HG03066 (cell line): ENCODE results near the gene S1PR4.
"Not testable (repeated sequence)": the region's sequence is repeated elsewhere in the genome, so short reads cannot be mapped to it uniquely, and the experiment has no call there.

Source experiments
- ATAC-seq: cut with Tn5 transposase; IDR thresholded peaks from one replicate; pipeline ENCODE4 v1.9.1; 2021; ENCODE audit warnings: low read depth; ENCODE audit not compliant: unreplicated experiment

Gene S1PR4

GRCh38 chr19:3192684-3193083 lies 14.1 kb downstream of the S1PR4 start:
- no peak for ATAC-seq

DNA sequence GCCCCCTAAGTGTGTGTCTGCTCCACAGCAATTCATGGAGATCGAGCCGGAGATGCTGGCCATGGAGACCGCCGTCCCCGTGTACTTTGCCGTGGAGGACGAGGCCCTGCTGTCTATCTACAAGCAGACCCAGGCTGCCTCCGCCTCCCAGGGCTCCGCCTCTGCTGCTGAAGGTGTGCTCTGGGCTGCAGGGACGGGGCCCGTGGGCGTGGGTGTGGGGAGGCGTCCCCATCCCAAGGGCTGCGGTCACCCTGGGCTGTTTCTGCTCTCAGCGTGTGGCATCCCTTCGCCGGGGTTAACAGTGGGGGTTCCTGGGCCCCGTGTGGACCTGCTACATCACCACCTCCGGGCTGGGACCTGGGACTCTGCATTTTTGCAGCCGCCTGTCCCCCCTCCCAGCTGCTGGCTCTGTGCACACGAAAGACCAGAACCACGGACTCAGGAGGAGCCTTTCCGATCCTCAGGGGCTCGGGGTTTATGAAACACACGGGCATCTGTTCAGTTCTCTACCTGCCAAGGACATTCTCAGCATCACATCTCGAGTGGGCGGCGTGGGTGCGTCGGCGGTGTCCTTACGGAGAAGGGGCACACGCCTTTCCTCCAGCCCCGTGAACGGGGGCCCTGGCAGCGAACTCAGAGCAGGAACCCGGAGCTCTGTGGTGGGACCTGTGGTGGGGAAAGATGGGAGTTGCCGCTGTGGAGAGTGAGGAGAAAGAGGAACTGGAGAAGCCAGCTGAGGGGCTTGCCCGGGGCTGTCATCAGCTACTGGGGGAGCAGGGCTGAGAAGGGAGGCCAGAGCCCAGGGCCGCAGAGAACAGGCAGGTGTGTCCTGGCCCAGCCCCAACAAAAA lies 14.9 kb downstream of the S1PR4 start:
- ATAC-seq = no peak

DNA sequence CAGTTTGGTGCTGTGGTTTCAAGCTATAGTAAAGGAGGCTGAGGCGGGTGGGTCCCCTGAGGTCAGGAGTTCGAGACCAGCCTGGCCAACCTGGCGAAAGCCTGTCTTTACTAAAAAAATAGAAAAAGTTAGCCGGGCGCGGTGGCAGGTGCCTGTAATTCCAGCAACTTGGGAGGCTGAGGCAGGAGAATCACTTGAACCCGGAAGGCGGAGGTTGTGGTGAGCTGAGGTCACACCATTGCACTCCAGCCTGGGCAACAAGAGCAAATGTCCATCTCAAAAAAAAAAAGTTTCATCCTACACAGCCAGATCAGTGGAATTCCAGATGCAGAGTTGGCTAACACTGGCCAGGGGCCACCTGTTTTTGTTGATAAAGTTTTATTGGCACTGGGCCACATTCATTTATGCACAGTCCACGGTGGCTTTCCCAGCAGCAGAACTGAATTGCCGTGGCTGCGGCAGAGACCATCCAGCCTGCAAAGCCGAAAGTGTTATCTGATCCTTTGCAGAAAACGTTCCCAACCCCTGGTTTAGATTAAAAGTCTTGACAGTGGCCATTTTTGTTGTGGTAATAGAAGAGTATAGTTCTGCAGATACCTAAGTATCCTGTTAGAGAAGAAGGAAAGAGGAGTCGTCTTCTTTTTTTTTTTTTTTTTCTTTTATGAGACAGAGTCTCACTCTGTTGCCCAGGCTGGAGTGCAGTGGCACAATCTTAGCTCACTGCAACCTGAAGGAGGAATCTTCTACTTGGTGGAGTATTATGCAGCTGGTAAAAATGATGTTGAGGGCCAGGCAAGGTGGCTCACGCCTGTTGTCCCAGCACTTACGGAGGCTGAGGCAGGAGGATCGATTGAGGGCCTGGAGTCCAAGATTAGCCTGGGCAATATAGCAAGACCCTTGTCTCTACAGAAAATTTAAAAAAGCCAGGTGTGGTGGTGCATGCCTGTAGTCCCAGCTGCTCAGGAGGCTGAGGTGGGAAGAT lies 15.8 kb downstream of the S1PR4 start:
- no peak for ATAC-seq

DNA sequence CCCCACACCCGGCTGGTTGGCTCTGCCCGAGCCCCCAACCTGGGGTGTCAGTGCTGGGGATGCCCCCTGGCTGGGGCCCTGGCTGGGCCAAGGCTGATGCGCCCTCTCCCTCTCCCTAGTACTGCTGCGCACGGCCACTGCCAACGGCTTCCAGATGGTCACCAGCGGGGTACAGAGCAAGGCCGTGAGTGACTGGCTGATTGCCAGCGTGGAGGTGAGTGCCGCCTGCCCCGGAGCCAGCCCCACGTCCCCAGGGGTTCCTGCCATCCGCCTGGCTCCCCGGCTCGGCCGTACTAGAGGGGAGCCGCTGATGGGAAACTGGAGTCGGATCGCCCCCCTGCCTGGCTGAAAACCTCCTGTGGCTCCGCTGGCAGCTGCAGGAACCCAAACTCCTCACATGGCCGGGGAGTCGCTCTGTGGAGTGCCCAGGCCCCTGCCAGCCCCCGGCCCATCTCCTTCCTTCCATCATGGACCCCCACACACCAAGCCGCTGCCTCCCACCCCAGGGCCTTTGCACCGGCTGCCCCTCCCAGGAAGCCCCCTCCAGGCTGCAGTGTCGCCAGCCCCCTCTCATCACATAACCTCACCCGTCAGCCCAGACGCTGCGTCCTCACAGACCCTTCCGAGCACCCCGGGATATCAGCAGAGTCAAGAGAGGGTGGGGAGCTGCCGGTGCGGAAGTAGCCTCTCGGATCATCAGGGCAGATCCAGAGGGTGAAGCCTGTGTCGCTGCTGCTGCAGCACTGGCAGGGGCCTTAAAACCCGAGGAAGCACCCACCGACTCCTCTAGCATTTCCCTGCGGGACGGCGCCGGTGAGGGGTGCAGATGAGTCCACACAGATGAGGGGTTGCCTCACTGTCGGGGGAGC lies 17.7 kb downstream of the S1PR4 start:
- ATAC-seq = no peak

- ATAC-seq = no peak
These were observed 18.3 kb downstream of the S1PR4 start for GRCh38 chr19:3196933-3197205.

DNA sequence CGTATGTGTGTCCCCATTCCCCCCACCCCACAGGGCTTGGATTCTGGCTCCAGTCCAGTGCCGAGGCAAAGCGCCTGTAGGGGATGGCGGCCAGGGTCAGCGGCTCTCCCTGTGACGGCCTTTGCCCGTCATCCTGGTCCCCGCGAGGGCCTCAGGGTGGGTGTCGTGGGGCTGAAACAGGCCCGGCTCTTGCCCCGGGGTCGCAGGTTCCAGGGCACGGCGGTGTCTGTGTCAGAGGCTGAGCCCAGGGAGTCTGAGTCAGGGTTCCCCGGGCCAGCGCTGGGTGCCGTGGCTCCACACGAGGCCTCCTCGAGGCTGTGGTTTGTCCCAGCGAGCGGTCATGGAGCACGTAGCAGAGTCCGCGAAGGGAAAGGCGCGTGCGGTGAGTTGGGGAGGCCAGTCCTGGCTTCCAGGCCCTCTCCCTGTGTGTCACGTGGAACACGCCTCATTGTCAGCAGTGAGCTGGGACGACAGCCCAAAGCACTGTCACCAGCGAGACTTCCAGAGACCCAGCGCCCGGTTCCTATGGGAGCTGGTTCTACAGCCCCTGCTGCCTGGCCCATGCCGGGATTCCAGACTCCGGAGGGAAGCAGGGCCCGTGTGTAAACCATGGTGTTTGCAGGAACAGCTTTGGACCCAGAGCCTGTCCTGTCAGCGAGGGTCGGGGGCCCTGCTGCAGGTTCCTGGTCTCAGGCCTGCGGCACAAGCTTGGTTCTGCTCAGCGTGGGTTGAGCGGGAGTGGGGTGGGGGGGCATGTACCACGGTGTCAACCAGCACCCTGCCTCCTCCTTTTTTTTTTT lies 20.5 kb downstream of the S1PR4 start:
- ATAC-seq = no peak

DNA sequence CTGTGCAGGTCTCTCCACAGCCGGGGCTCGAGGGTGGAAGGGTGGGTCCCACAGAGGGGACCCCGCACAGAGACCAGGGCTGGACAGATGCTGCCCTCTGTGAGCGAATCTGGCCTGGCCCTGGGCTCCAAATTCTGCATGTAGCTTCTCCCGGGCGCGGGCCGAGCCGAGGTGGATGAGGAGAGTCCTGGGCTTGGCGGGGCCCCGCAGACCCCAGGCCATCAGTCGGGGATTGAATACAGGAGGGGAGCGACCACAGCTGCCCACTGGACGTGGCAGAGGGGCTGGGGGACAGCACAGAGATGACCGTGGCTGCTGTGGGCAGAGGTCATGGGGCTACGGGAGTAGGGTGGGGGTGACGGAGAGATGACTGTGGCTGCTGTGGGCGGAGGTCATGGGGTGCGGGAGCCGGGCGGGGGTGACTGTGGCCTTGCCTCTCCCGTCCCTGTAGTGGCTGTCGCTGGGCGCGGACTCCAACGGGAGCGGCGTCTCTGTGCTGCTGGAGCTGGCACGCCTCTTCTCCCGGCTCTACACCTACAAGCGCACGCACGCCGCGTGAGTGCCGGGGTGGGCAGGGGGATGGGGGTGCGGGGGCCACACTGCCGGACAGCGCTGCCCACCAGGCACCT lies 22.6 kb downstream of the S1PR4 start:
- ATAC-seq = no peak

- no peak for ATAC-seq
These were observed 23.3 kb downstream of the S1PR4 start for GRCh38 chr19:3201911-3202310.

GRCh38 chr19:3202346-3202745 lies 23.8 kb downstream of the S1PR4 start:
- no peak for ATAC-seq

- ATAC-seq = not testable (repeated sequence)
These were observed 24.3 kb downstream of the S1PR4 start for GRCh38 chr19:3202895-3203294.

DNA sequence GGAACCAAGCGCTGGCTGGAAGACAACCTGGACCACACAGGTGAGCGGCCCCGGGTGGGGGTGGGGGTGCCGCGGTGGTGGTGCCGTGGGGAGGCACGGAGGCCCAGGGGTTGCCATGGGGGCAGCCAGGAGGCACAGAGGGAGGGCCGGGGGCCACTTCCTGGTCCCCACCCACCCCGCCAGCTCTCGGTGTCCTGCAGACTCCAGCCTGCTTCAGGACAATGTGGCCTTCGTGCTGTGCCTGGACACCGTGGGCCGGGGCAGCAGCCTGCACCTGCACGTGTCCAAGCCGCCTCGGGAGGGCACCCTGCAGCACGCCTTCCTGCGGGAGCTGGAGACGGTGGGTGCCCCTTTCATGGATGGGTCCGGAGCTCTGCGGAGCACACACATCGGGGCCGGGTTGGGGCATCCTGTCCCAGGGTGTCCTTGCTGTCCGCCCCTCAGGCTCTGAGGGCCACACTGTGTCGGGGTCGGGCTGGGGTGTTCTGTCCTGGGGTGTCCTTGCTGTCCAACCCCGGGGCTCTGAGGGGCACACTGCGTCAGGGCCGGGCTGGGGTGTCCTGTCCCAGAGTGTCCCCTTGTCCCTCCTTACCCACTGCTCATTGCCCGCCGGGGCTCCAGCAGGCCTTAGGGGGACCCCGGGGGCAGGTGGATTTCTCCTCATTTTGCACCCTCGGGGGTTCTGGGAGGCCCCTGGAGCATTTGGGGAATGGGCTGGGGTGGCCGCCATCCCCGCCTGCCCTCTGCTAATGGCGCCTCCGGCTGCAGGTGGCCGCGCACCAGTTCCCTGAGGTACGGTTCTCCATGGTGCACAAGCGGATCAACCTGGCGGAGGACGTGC lies 25.5 kb downstream of the S1PR4 start:
- no peak for ATAC-seq

DNA sequence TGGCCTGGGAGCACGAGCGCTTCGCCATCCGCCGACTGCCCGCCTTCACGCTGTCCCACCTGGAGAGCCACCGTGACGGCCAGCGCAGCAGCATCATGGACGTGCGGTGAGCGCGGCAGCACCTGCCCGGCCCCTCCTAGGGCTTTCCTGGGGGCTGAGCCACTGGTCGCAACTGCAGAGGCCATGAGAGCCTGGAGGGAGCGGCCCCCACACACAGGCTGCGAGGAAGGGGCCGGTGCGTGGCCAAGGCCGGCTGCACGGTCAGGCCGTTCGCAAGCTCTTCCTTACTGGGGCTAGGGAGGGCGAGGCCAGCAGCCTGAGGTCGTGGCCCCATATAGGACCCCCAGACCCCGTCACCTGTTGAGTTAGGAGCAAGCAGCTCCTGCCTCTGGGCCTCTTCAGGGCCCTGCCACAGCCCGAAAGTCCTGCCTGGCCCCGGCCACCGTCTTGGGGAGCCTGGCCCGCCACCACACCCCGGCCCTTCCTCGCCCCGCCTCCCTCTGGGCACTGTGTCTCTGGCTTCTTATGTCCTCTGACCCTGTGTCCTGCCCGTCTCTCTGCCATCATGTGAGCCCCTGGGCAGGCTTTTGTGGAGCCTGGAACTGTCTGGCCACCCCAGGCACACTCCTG lies 26.2 kb downstream of the S1PR4 start:
- no peak for ATAC-seq

GRCh38 chr19:3206216-3206953 lies 27.8 kb downstream of the S1PR4 start:
- ATAC-seq = no peak

DNA sequence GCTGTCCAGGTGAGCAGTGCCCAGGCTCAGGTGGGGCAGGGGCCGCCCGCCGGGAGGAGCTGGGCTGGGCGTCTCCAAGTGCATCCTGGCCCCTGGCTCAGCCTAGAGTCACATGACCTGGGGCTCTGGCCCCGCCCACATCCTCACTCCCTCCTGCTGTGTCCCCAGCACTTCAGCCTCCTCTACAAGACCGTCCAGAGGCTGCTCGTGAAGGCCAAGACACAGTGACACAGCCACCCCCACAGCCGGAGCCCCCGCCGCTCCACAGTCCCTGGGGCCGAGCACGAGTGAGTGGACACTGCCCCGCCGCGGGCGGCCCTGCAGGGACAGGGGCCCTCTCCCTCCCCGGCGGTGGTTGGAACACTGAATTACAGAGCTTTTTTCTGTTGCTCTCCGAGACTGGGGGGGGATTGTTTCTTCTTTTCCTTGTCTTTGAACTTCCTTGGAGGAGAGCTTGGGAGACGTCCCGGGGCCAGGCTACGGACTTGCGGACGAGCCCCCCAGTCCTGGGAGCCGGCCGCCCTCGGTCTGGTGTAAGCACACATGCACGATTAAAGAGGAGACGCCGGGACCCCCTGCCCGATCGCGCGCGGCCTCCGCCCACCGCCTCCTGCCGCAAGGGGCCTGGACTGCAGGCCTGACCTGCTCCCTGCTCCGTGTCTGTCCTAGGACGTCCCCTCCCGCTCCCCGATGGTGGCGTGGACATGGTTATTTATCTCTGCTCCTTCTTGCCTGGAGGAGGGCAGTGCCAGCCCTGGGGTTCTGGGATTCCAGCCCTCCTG lies 29.1 kb downstream of the S1PR4 start:
- no peak for ATAC-seq

- no peak for ATAC-seq
These were observed 30.0 kb downstream of the S1PR4 start for GRCh38 chr19:3208317-3209207.
